SK-N-MC (cell line): Measurements from ENCODE around the gene FNIP2.

ENCODE experiments used
- EZH2 ChIP-seq: fragments of 200-600 bp; sonication (generic); IDR thresholded peaks from one replicate; pipeline ENCODE4 v1.6.1; 2017; ENCODE audit warnings: antibody characterized with exemption
- FOXP2 ChIP-seq: optimal IDR thresholded peaks from 2 replicates; pipeline ENCODE3; 2011; ENCODE audit warnings: mild to moderate bottlenecking, moderate library complexity; ENCODE audit not compliant: insufficient read depth; ENCODE audit errors: extremely low read length, control extremely low read depth
- POLR2AphosphoS5 ChIP-seq: IDR thresholded peaks from 2 replicates; pipeline ENCODE4 v1.6.1; 2012; ENCODE audit warnings: mild to moderate bottlenecking, low read depth, low read length, borderline replicate concordance

GRCh38 chr4:158813113-158813512, 44.3 kb downstream of the FNIP2 start:
- TF ChIP-seq POLR2AphosphoS5 (no peak), EZH2 (no peak), FOXP2 (no peak)
